ENCODE results near the gene COX4I1.
A peak's percentile ranks its signal among the peaks of the same experiment; 100 is the strongest.

COX4I1 gene

GRCh38 chr16:85799497-85800320 lies at the start of gene COX4I1, which contains the start of gene EMC8:
TSS of gene COX4I1 (plus strand) at chr16:85799695. CDS start at chr16:85801206, 1,511 bp downstream.
TSS of gene EMC8 (minus strand) at chr16:85799544. CDS start at chr16:85799295, 249 bp downstream.
- DNase-seq, result peak; percentile 93

GRCh38 chr16:85749771-85750145 lies 49.7 kb upstream of the COX4I1 start:
- DNase-seq, result no peak

- no peak for DNase-seq
Observed at GRCh38 chr16:85750146-85750826, 49.2 kb upstream of the COX4I1 start.

GRCh38 chr16:85750827-85751697 lies 48.4 kb upstream of the COX4I1 start, which contains the start of gene C16orf74:
TSS of gene C16orf74 (minus strand) at chr16:85751096. CDS start at chr16:85735217, 15,879 bp downstream.
- no peak for DNase-seq

GRCh38 chr16:85751698-85752501 lies 47.6 kb upstream of the COX4I1 start:
- DNase-seq, result no peak

GRCh38 chr16:85752511-85753420 lies 46.7 kb upstream of the COX4I1 start:
- no peak for DNase-seq

- DNase-seq, result no peak
Observed at GRCh38 chr16:85753559-85753958, 45.9 kb upstream of the COX4I1 start.

GRCh38 chr16:85753976-85754375 lies 45.5 kb upstream of the COX4I1 start:
- DNase-seq, result no peak

- DNase-seq, result no peak
Observed at GRCh38 chr16:85754413-85754812, 45.1 kb upstream of the COX4I1 start.

- no peak for DNase-seq
Observed at GRCh38 chr16:85755929-85756768, 43.3 kb upstream of the COX4I1 start.

- DNase-seq, result no peak
Observed at GRCh38 chr16:85757341-85757822, 42.1 kb upstream of the COX4I1 start.

- DNase-seq, result peak; percentile 13
Observed at GRCh38 chr16:85759136-85759535, 40.4 kb upstream of the COX4I1 start.

GRCh38 chr16:85759631-85760419 lies 39.7 kb upstream of the COX4I1 start:
- peak; percentile 23 for DNase-seq

- DNase-seq, result no peak
Observed at GRCh38 chr16:85761861-85762260, 37.6 kb upstream of the COX4I1 start.

- no peak for DNase-seq
Observed at GRCh38 chr16:85762970-85763369, 36.5 kb upstream of the COX4I1 start.

GRCh38 chr16:85763616-85764015 lies 35.9 kb upstream of the COX4I1 start:
- DNase-seq, result no peak

- no peak for DNase-seq
Observed at GRCh38 chr16:85765211-85765610, 34.3 kb upstream of the COX4I1 start.

GRCh38 chr16:85765767-85766166 lies 33.7 kb upstream of the COX4I1 start:
- no peak for DNase-seq

GRCh38 chr16:85767531-85767930 lies 32.0 kb upstream of the COX4I1 start:
- DNase-seq, result no peak

Measured in CD4-positive, alpha-beta T cell treated with Interleukin-21 for 1 hour (primary cell).